HepG2 (cell line): ENCODE data around the gene MAPK4.

Experiments used
- CC2D1A ChIP-seq: sonication (generic); formaldehyde crosslinking; IDR thresholded peaks from 2 replicates; pipeline ENCODE4 v1.8.1; 2023; ENCODE audit warnings: mild to moderate bottlenecking, missing genetic modification reagents
- CHCHD3 ChIP-seq: sonication (generic); formaldehyde crosslinking; IDR thresholded peaks from 2 replicates; pipeline ENCODE4 v1.8.0; 2022; ENCODE audit warnings: mild to moderate bottlenecking, missing genetic modification reagents, moderate library complexity
- CTCF ChIP-seq: sonication (generic); formaldehyde crosslinking; IDR thresholded peaks from 2 replicates; pipeline ENCODE4 v1.5.0; 2020; ENCODE audit warnings: mild to moderate bottlenecking, missing genetic modification reagents, moderate library complexity
- EHMT2 ChIP-seq: fragments of 200-600 bp; sonication (generic); IDR thresholded peaks from 2 replicates; pipeline ENCODE4 v1.7.0; 2017; ENCODE audit warnings: antibody characterized with exemption, low read depth, low read length, borderline replicate concordance
- ELF4 ChIP-seq: sonication (generic); formaldehyde crosslinking; IDR thresholded peaks from 2 replicates; pipeline ENCODE4 v1.5.0; 2020; ENCODE audit warnings: missing genetic modification reagents, mild to moderate bottlenecking, moderate library complexity, borderline replicate concordance
- MAFK ChIP-seq, 2 experiments: IDR thresholded peaks in 1 of 2; conservative IDR thresholded peaks in 1 of 2; 2 replicates each; pipeline ENCODE4 v1.6.1; 2011; ENCODE audit warnings: improper control_type of control experiment in 2 of 2, low read length in 2 of 2
- PATZ1 ChIP-seq: sonication (generic); formaldehyde crosslinking; IDR thresholded peaks from 2 replicates; pipeline ENCODE4 v1.4.0; 2020; ENCODE audit warnings: missing genetic modification reagents
- POLR2AphosphoS5 ChIP-seq: IDR thresholded peaks from 2 replicates; pipeline ENCODE4 v1.6.1; 2012; ENCODE audit warnings: low read depth, low read length
- RAD21 ChIP-seq: fragments of 450-650 bp; formaldehyde crosslinking; IDR thresholded peaks from 2 replicates; pipeline ENCODE4 v1.5.0; 2020; ENCODE audit warnings: mild to moderate bottlenecking
- STAT5B ChIP-seq: sonication (generic); formaldehyde crosslinking; IDR thresholded peaks from 2 replicates; pipeline ENCODE4 v1.4.0; 2020; ENCODE audit warnings: missing genetic modification reagents
- ZBTB3 ChIP-seq: sonication (generic); formaldehyde crosslinking; IDR thresholded peaks from 2 replicates; pipeline ENCODE4 v1.4.0; 2020; ENCODE audit warnings: low read depth, mild to moderate bottlenecking, moderate library complexity, missing genetic modification reagents, borderline replicate concordance
- ZNF274 ChIP-seq: sonication (generic); formaldehyde crosslinking; IDR thresholded peaks from 2 replicates; pipeline ENCODE4 v1.5.1; 2020; ENCODE audit warnings: mild to moderate bottlenecking, missing genetic modification reagents
- ZNF292 ChIP-seq: sonication (generic); formaldehyde crosslinking; IDR thresholded peaks from 2 replicates; pipeline ENCODE4 v1.8.1; 2022; ENCODE audit warnings: mild to moderate bottlenecking, low read depth, missing genetic modification reagents, borderline replicate concordance
- ZNF619 ChIP-seq: sonication (generic); formaldehyde crosslinking; IDR thresholded peaks from 2 replicates; pipeline ENCODE4 v1.4.0; 2020; ENCODE audit warnings: mild to moderate bottlenecking, missing genetic modification reagents

GRCh38 chr18:50709193-50709592, 149.3 kb downstream of the MAPK4 start:
- TF ChIP-seq CC2D1A (CRISPR knock-in tag) (no peak), STAT5B (no peak), ELF4 (CRISPR knock-in tag) (no peak), EHMT2 (no peak), ZBTB3 (CRISPR knock-in tag) (no peak), PATZ1 (CRISPR knock-in tag) (no peak), POLR2AphosphoS5 (no peak), RAD21 (CRISPR knock-in tag) (no peak), MAFK (conservative IDR thresholded peaks at IDR 0.05 in 1 of 2, IDR thresholded peaks at IDR 0.05 in 1 of 2; ENCODE audit: low read length in 2 of 2) (no peak), ZNF619 (no peak), CHCHD3 (CRISPR knock-in tag) (no peak), CTCF (CRISPR knock-in tag) (no peak), ZNF292 (CRISPR knock-in tag) (no peak), ZNF274 (CRISPR knock-in tag) (no peak)
